Stimulated activated CD4-positive, alpha-beta T cell treated with anti-CD3 and anti-CD28 coated beads, Interleukin-1b, Interleukin-23, amount 100 ng/mL, for 48 hours (primary cell): Measurements from ENCODE around the gene PRKAR1B.
"Not testable (repeated sequence)": the region's sequence is repeated elsewhere in the genome, so short reads cannot be mapped to it uniquely, and the experiment has no call there.

Source experiments
- DNase-seq: peaks from one replicate; pipeline ENCODE4 v3.0.0-alpha.2; 2020

PRKAR1B gene

GRCh38 chr7:665736-666453, 61.2 kb downstream of the PRKAR1B start:
- DNase-seq = no peak

GRCh38 chr7:664997-665735, 61.9 kb downstream of the PRKAR1B start:
- DNase-seq = no peak

GRCh38 chr7:664402-664775, 62.7 kb downstream of the PRKAR1B start:
- no peak for DNase-seq

- DNase-seq = no peak
Observed at GRCh38 chr7:662576-662975, 64.5 kb downstream of the PRKAR1B start.

- no peak for DNase-seq
Observed at GRCh38 chr7:659996-660395, 67.1 kb downstream of the PRKAR1B start.

GRCh38 chr7:659306-659847, 67.7 kb downstream of the PRKAR1B start:
- DNase-seq = no peak

GRCh38 chr7:657565-658119, 69.4 kb downstream of the PRKAR1B start:
- no peak for DNase-seq

- not testable (repeated sequence) for DNase-seq
Observed at GRCh38 chr7:657010-657409, 70.1 kb downstream of the PRKAR1B start.

GRCh38 chr7:655758-656157, 71.3 kb downstream of the PRKAR1B start:
- DNase-seq = no peak

GRCh38 chr7:653829-654764, 73.0 kb downstream of the PRKAR1B start:
- DNase-seq = no peak

GRCh38 chr7:652881-653280, 74.2 kb downstream of the PRKAR1B start:
- no peak for DNase-seq

GRCh38 chr7:652167-652566, 74.9 kb downstream of the PRKAR1B start:
- DNase-seq = not testable (repeated sequence)

- DNase-seq = peak; percentile 21
Observed at GRCh38 chr7:651032-651728, 75.9 kb downstream of the PRKAR1B start.

GRCh38 chr7:650339-651031, 76.6 kb downstream of the PRKAR1B start:
- DNase-seq = no peak

GRCh38 chr7:646951-647350, 80.1 kb downstream of the PRKAR1B start:
- DNase-seq = no peak

- no peak for DNase-seq
Observed at GRCh38 chr7:646487-646886, 80.6 kb downstream of the PRKAR1B start.

GRCh38 chr7:645606-646005, 81.5 kb downstream of the PRKAR1B start:
- DNase-seq = no peak

- DNase-seq = no peak
Observed at GRCh38 chr7:644381-645305, 82.4 kb downstream of the PRKAR1B start.

- no peak for DNase-seq
Observed at GRCh38 chr7:641966-642365, 85.1 kb downstream of the PRKAR1B start.

- no peak for DNase-seq
Observed at GRCh38 chr7:641269-641671, 85.8 kb downstream of the PRKAR1B start.
